IMR-90 (cell line): ENCODE results near the gene EPHX1.
"Not testable (repeated sequence)": the region's sequence is repeated elsewhere in the genome, so short reads cannot be mapped to it uniquely, and the experiment has no call there.

Source experiments
- BHLHE40 ChIP-seq: fragments of 150-350 bp; IDR thresholded peaks from 2 replicates; pipeline ENCODE4 v1.6.1; 2016; ENCODE audit warnings: mild to moderate bottlenecking, low read depth, low read length
- POLR2A ChIP-seq: IDR thresholded peaks from 2 replicates; pipeline ENCODE4 v1.6.1; 2012; ENCODE audit warnings: mild to moderate bottlenecking, low read depth, low read length
- RCOR1 ChIP-seq: IDR thresholded peaks from 2 replicates; pipeline ENCODE4 v1.6.1; 2012; ENCODE audit warnings: mild to moderate bottlenecking, low read length, improper control_type of control experiment; ENCODE audit not compliant: insufficient replicate concordance
- TF ChIP-seq, protein P1 (sequence below): conservative IDR thresholded peaks from 2 replicates; pipeline ENCODE4 v1.5.1; 2012; ENCODE audit warnings: mild to moderate bottlenecking, low read depth, low read length, improper control_type of control experiment
- TF ChIP-seq, protein P2 (sequence below): fragments of 150-350 bp; IDR thresholded peaks from 2 replicates; pipeline ENCODE4 v1.6.1; 2016; ENCODE audit warnings: low read depth, mild to moderate bottlenecking, low read length, moderate library complexity, borderline replicate concordance

DNA sequence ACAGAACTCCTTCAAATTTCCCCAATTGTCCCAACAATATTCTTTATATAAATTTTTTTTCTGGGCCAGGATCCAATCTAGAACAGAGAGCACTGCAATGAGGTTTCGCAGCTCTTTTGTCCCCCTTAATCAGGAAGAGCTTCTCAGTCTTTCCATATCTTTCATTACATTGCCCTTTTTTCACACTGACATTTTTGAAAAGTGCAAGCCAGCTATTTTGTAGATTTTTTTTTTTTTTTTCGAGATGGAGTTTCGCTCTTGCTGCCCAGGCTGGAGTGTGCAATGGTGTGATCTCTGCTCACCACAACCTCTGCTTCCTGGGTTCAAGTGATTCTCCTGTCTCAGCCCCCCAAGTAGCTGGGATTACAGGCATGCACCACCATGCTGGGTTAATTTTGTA, 3.2 kb upstream of the EPHX1 start:
- TF ChIP-seq, protein P1, sequence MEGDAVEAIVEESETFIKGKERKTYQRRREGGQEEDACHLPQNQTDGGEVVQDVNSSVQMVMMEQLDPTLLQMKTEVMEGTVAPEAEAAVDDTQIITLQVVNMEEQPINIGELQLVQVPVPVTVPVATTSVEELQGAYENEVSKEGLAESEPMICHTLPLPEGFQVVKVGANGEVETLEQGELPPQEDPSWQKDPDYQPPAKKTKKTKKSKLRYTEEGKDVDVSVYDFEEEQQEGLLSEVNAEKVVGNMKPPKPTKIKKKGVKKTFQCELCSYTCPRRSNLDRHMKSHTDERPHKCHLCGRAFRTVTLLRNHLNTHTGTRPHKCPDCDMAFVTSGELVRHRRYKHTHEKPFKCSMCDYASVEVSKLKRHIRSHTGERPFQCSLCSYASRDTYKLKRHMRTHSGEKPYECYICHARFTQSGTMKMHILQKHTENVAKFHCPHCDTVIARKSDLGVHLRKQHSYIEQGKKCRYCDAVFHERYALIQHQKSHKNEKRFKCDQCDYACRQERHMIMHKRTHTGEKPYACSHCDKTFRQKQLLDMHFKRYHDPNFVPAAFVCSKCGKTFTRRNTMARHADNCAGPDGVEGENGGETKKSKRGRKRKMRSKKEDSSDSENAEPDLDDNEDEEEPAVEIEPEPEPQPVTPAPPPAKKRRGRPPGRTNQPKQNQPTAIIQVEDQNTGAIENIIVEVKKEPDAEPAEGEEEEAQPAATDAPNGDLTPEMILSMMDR = not testable (repeated sequence)
- TF ChIP-seq BHLHE40, RCOR1, POLR2A: not testable (repeated sequence)
- TF ChIP-seq, protein P2, sequence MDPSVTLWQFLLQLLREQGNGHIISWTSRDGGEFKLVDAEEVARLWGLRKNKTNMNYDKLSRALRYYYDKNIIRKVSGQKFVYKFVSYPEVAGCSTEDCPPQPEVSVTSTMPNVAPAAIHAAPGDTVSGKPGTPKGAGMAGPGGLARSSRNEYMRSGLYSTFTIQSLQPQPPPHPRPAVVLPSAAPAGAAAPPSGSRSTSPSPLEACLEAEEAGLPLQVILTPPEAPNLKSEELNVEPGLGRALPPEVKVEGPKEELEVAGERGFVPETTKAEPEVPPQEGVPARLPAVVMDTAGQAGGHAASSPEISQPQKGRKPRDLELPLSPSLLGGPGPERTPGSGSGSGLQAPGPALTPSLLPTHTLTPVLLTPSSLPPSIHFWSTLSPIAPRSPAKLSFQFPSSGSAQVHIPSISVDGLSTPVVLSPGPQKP = not testable (repeated sequence)
